Activated CD8-positive, alpha-beta memory T cell treated with anti-CD3 and anti-CD28 coated beads, Interleukin-2, amount 50 U/mL, for 24 hours (primary cell): ENCODE measurements around the gene GM2A.

Source experiments
- DNase-seq: peaks from one replicate; pipeline ENCODE4 v3.0.0-alpha.2; 2020; ENCODE audit errors: extremely low read depth

Gene GM2A

DNA sequence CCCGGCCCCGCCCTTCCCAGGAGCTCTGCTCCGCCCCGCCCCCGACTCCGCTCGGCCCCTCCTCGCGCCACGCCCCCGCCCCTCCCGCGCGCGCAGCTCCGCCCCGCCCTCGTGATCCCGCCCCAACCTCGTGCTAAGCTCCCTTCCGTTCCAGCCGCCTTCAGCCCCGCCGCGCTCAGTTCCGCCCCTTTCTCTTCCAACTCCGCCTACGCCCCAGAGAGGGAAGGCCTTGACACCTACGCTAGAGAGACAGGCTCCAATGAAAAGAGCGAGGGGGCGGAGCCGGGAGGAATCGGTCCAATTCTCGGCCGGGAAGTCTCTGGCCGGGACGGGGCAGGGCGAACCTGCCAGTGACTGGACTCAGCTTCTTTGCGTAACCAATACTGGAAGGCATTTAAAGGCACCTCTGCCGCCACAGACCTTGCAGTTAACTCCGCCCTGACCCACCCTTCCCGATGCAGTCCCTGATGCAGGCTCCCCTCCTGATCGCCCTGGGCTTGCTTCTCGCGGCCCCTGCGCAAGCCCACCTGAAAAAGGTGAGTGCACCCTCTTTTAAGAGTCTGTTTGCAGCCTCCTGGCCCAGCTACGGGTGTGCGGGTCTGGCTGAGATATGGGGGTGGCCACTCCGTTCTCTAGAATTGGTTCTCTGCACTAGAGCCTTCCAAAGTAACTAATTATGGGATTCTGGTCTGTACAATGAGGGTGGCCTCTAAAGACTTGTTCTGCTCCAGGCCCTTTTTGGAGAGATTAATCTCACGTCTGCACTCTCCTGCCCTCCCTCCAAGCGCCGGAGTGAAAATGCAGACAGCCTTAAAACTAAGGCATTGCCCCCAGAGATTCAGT lies at the start of gene GM2A:
Gene GM2A (plus strand): TSS at position 424 of the 843 bp plus-strand sequence. CDS start 32 bp downstream, at position 456.
- DNase-seq = peak; percentile 98

DNA sequence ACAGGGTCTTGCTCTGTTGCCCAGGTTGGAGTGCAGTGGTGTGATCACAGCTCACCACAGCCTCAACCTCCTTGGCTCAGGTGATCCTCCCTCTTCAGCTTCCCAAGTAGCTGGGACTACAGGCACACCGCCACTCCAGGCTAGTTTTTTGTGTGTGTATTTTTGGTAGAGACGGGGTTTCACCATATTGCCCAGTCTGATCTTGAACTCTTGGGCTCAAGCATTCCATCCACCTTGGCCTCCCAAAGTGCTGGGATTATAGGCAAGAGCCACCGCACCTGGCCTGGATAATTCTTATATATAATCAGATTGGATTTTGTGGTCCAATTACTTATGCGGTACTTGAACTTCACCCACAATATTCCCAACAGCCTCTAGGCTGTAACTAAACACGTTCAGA lies 48.9 kb upstream of the GM2A start:
- DNase-seq = no peak

DNA sequence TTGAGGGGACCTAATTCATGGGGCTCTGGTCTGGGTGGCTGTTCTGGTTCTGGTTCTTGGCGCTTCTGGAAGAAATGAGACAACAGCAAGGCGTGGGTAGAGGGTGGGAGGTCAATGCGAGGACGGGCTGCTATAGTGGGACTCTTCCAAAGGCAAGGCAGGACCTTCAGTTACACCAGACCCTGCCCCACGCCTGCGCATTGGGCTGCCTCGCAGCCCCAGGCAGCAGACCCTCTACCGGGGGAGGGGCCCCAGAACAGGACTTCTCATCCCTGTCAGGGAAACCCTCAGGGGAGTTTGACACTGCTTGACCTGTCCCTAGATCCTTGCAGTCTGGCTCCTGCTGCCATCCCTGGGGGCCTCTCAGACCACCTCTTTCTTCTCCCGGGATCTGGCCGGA lies 47.6 kb upstream of the GM2A start:
- no peak for DNase-seq

DNA sequence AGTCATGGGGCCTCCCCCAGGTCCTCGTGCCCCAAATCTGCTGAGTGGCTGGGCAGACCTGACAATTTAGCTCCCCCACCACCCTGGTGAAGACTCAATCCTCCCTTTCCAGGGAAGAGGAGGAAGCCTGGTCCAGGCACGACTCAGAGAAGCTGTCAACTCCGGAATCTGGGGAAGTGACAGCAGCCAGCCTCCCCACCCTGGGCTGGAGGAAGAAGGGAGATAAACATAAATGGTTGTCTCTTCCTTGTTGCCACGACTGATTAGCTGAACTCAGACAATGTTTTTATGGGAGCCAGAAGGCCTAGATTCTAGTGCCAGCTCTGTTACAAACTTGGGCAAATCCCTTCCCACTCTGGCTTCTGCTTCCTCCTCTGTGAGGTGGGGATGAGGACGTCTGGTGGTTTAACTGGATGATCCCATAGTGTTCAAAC lies 44.5 kb upstream of the GM2A start:
- DNase-seq = no peak

DNA sequence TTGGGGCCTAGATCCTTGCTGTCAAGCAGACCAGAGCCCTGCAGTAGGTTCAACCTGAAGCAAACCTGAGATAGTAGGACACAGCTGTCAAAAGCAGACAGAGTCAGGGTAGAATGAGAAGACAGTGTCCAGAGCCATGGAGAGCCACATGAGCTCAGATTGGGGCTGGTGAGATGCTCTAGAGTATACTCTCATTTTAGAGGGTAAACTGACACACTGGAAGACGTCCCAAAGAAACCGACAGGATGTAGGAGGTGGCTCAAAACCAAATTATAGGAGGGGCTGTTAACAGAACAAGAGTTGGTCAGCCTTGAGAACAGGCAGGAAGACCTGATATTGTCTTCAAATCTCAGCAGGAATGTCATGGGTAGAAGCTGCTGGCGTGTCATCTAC lies 40.6 kb upstream of the GM2A start:
- no peak for DNase-seq

DNA sequence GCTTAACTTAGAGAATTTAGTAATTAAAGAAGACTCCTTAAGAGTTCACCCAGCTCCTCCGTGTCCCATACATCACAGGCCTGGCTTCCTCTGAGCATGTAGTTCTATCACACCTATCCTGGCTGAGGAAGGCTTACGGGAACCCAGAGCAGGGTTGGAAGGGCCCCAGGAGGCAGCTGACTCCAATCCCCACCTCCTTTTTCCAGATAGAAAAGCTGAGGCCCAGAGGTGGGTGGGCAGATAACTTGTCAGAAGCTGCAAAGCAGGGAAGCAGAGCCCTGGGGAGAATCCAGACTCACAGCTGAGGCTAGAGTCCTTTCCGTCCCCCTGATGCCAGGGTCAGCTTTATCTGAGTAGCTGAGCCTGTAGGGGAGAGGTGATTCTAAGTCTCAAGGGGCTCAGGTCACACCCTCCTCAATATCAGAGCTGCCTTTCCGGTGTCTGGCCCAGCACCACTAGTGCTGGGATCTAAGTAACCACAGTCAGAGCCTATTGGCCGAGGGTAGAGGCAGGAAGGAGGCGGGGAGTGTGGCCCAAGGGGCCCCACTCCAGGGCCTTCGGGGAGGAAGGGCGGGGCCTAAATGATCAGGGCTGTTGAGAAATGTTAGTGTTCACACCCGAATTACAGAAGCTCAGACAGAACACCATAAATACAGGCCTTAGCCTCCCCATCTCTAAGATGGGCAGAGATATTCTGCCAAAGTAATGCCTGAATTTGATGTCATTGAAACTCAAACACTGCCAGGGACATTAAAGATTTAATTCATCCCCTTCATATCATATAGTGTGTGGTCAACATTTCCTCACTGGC lies 39.0 kb upstream of the GM2A start:
- DNase-seq = peak; percentile 64

DNA sequence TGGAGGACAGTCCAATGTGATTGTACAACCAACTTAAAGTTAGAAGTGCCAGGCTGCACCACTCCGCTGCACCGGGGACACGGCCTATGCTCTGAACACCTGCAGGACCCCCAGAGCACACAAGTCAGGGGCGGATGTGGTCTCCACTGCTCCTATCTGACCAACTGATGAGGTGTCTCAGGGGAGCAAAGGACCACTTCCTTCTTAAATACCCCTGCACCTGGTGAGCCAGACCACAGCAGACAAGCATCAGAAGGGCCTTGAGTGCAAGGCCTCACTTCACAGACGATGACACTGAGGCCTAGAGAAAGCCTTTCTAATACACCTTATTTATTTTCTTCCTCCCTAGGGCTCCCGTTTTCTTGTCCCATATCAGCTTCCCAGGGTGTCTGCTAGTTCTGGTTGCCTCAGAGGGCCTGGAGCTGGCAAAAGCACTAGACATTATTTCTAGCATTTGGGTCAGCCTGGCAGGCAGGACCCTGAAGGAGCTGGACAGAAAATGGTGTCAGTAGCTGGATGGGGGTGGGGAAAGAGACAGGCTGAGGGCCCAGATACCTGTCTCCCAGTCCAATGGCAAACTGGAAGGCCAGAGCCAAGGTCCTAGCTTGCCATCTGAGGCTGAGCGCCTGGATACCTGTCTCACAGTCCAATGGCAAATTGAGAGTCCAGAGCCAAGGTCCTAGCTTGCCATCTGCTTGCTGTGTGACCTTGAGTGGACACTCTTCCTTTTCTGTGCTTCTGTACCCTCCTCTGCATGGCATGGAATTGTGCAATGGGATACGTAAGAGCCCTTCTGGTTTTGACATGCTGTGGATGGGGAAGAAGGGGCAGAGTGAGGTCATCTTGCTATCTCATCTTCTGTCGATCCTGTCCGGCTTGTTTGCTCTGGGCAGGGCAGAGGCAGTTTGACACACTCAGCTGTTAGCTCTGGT lies 38.1 kb upstream of the GM2A start:
- no peak for DNase-seq

DNA sequence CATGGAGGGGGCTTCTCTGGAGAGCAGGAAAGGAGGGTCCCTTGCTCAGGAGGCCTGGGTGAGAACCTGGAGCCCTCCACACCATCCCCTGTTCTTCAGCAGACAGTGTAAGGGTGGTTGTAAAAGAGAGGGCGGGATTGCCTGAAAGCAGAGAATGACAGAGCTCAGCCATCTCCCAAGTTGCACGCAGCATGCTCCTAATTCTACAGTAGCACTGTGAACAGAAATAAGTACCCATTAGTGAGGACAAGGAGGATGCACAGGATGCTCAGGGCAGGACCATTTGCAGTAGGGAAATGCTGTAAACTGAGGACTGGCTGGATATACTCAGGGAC lies 37.5 kb upstream of the GM2A start:
- no peak for DNase-seq

DNA sequence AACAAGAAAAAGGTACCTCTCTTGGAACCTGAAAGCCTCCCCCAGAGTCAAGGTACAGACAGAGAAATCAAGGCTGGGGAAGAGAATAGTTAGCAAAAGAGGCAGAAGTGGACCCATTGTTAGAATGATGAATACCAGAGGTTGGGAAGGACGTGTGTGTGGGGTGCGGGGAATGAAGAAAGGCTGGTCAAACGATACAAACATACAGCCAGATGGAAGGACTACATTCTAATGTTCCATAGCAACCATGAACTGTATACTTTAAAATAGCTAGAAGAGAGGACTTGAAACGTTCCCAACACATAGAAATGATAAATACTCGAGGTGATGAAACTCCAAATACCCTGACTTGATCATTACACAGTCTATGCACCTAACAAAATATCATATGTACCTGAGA lies 36.2 kb upstream of the GM2A start:
- DNase-seq = no peak

DNA sequence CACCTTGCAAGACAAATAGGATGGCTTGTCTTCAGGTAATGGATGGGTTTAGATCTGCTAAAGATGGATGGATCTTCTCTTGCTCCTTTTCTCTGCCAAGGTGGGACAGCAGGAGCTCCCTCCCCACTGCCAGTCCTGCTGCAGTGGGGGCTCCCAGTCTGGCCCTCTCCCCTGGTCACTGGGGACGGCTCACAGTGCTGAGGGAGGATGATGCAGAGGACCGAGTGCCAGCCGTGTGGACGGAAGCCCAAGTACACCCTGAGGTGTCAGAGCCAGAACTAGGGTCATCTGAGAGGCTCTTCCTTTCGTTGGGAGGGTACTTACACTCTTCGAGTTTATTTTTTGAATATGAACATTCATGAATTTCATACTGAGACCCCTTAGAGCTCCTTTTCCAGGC lies 34.8 kb upstream of the GM2A start:
- DNase-seq = no peak

DNA sequence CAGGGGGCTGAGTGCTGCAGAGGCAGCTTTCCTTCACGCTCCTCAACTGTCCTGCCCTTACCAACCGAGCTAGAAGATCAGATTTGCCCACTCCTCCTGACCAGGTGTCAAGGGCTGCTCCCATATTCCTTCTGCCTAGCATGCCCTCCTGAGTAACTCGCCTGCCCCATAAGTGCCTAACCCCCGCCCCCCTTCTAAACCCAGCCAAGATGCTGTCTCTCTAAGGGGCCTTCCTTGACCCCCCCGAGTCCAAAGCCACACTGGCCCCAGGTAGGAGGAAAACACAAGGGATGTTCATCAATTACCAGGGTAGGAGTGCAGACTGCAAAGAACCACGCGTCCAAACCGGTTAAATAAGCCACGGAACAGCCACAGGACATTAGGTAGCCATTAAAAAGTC lies 33.8 kb upstream of the GM2A start:
- DNase-seq = no peak

DNA sequence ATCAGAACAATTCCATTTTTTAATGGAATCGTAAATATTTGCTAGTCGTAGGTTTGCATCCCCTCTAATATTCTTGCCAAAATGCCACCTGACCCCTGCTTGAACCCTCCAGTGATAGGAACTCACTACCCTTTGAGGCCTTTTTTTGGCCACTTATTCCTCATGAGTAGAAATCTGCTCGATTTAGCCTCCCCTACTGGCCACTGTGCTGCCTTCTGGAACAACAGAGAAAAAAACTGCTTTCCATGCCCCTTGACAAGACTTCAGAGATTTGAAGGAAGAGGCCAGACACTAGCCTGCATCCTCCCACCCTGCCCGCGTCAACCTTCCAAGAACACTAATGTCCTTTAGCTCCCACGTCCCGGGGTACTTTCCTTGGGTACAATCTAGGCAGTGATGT lies 33.2 kb upstream of the GM2A start:
- no peak for DNase-seq

DNA sequence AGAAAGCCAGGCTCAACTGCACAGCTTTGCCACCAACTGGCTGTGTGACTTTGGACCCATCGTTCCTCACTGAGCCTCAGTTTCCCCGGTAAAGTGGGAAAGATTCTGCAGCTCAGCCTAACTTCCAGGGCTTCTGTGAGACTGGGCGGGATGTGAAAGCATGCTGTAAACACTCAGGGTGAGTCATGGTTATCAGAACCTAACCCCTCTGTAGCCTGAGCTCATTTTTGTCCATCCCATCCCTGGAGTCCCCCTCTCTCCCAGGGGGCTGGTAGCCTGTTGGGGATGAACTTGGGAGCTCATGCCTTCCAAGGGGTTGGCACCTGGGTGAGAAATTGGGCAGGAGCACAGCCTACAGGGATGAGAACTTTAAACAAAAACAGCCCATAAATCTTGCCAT lies 31.4 kb upstream of the GM2A start:
- DNase-seq = no peak

DNA sequence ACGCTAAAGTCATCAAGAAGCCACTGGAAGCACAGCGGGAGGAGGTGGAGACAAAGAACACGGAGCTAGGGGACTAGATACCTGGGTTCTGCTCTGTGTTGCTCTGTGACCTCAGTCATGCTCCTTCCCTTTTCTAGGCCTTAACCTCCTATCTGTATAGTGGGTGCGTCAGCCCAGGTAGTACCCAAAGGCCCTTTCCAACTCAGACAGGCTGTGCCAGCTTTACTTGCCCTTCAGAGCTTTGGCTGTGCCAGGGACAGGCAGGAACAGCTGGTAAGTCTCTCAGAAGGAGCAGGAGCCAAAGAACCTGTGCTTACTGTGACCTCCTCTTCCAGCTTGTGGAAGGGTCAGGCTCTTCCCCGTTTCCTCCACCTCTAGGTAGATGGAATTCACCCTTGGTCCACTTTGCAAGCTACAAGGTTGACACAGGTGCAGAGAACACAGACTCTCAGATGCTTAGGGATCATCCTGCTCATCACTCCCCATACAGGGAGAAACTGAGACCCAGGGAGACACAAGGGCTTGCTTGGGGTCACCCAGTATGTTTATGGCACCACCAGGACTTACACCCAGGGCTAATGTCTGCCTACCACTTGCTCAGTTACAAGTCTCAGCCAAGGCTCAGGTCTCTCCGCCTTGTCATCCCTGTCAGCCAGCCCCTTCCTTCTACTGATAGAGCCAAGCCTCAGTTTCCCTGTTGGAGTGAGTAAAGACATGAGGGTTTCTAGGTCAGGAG lies 30.8 kb upstream of the GM2A start:
- DNase-seq = no peak

DNA sequence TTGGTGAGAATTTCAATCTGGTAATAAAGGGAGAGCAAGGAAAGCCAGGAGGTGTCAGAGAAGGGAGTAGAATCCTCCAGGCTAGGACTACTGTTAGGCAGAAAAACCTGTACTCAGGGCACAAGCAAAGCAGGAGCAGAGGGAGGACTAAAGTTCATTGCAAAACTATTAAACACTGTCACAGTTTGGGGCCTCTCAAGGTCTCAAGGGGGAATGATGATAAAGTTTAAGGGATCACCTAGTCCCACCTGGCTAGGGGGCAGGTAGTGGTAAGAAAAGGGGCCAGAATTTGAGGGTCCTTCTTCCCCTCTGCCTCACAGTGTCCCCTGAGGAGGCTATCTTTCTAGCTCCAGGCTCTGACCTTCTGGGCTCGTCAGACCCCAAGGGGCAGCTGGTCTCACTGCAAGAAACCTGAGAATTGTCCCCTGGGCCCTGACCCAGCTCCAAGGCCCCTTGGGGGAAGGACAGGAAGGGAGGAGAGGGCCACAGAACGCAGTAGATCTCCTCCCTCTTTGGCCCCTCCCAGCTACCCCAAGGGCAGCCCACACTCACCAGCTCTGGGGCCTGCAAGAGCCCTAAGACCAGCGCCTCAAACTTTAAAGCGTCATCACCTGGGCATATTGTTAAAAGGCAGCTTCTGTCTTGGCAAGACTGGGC lies 30.1 kb upstream of the GM2A start:
- DNase-seq = no peak

DNA sequence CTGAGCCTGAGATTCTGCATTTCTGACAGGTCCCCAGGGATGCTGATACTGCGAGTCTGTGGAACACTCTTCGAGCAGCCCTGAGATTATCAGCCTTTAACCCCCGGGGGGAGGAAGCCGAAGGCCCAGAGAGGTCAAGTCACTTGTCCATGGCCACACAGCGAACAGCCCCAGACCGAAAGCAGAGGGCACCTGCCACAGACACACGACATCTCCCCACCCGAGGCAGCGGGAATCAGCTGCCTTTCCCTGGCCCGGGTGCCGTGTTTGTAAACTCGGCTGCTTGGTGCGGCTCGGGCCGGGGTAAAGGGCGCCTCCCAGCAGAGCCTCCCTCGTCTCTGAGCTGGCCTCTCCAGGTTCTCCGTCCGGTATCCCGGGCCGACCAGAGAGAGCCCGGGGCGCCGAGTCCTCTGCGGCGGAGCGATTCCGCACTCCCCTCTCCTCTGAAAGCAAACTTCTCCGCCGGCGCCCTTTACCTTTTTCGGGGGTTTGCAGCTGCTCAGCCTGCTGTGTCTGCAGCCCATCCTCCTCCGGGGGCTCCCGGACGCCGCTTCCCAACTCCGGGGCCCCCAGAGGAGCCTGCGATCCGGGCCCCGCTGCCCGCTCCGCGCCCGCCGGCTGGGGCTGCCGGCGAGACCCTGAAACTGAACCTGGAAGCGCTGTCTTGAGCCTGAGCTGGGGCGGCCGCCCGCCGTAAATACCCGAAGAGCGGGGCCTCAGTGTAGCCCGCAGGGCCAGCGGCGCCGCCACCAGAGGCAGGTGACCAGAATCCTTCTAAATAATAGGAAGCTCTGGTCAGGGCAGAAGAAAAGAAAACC lies 29.3 kb upstream of the GM2A start, which contains the start of gene CCDC69:
Gene CCDC69 (minus strand): TSS at position 646 of the 818 bp plus-strand sequence. CDS start 122 bp downstream, at position 524.
- no peak for DNase-seq

DNA sequence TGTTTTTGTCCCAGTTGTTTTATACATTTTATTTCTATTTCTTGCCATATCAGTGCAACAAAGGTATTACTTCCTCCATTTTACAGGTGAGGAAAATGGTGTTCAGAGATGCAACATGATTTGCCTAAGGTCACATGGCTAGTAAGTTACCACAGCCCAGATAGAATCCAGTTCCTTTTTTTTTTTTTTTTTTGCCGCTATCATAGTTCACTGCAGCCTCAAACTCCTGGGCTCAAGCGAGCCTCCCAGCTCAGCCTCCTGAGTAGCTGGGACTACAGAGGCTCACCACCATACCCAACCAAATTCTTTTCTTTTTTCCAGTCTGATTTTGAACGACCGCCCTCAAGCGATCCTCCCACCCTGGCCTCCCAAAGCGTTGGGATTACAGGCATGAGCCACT lies 28.6 kb upstream of the GM2A start:
- no peak for DNase-seq

DNA sequence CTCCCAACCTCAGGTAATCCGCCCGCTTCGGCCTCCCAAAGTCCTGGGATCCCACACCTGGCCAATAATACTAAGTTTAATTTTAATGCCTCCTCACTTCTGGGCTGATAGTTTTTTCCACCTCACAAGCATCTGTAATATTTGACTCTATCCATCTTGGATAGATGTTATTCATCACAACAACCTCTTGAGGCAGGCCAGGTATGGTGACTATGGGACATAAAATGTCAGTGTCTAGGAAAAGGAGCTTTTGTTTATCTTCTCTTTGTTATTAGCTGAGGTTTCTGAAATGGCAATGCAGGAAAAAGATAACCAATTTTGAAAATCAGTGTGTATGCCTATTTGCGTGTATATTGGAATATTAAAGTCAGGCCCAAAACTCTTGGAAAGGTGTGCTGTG lies 27.9 kb upstream of the GM2A start:
- no peak for DNase-seq

DNA sequence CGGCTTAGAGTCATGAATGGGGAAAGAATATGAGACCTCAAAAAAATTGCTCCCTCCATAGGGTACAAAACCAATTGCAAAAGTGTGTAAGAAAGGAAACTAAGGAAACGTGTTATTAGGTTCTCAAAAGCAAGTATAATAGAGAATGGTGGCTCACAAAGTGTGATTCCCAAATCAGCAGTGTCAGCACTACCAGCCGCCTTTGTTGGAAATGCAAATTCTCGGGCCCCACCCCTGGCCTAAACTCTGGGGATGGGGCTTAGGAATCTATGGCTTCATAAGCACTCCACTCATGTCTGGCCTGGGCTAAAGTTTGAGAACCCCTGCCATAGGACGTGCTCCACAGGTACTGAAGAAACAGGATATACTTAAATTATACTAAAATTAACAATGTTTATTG lies 27.5 kb upstream of the GM2A start:
- DNase-seq = no peak

DNA sequence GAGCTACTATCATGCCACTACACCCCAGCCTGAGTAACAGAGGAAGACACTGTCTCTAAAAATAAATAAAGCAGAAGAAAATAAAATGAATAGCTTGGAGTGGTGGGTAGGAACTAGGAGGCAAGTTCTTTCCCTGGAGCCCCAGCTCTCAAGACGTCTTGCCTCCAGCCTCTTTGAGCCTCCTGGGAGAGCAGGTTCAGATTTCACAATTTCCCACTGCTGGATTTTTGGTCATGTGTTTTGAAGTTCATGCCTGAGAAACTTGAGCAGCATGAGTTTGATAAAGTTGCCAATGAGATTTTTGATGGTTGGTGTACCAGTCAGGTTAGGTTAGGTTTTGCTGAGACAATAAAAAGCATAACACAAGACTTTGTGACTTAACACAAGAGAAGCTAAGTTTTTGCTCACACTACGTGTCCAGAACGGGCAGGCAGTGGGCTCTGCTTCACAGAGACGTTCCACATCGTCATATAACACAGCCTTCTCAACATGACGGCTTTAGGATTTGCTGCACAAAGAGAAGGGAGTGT lies 25.0 kb upstream of the GM2A start:
- no peak for DNase-seq
